Stimulated activated CD4-positive, alpha-beta T cell treated with anti-CD3 and anti-CD28 coated beads, Interleukin-4, amount 100 ng/mL, for 48 hours (primary cell): Measurements from ENCODE around the gene TRIM29.
A peak's percentile ranks its signal among the peaks of the same experiment; 100 is the strongest.

ENCODE experiments used
- DNase-seq, 2 donors: peaks; one replicate each; pipeline ENCODE4 v3.0.0-alpha.2; 2020; ENCODE audit warnings: low read depth in 2 of 2

Gene TRIM29

DNA sequence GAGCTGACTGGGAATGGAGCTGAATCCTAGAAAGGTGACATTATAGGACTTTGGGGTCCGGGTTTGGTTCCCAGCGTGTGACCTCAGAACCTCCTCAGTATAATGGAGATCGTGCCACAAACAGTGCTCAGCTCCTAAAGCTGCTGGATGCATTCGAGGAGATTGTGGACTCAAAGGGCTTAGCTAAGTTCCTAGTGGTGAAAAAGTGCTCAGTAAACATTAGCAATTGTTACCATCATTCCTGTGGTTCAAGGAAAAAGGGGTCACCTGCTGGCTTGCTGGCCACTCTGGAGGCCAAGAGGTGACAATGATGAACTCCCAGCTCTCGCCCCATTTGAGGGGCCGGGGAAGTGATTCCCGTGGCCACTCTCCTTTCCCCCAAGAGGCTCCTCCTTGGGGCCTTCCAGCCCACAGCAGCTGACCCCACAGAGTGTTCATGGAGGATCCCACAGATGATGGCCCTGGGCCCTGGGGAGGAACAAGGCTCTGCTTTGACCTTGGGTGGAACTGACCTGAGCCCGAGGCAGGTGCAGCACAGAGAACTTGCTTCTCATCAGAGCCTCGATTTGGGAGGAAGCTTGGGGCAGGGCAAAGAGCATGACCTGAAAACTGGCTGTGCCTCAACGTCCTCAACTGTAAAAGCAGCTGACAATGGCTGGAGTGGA lies 40.1 kb downstream of the TRIM29 start:
- no peak for DNase-seq

GRCh38 chr11:120096369-120097191 lies 41.3 kb downstream of the TRIM29 start:
- DNase-seq: no peak

DNA sequence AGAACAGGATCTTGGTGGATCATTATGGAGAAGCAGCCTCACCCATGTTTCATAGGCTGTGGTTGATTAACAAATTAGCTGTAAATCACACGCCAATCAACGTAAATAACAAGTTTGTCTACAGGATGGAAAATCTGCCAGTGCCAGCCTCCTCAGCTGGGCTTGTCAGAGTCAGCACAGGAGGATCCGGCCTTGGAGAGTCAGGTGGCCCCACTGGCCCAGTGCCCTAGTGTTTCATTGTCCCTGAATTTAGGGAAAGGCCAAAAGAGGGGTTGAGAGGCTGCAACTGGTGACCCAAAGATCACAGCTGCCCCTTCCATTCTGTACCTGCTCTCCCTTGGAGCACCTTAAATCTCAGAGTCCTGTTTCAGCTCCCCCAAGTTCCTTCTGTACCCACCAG lies 42.4 kb downstream of the TRIM29 start:
- DNase-seq: no peak

DNA sequence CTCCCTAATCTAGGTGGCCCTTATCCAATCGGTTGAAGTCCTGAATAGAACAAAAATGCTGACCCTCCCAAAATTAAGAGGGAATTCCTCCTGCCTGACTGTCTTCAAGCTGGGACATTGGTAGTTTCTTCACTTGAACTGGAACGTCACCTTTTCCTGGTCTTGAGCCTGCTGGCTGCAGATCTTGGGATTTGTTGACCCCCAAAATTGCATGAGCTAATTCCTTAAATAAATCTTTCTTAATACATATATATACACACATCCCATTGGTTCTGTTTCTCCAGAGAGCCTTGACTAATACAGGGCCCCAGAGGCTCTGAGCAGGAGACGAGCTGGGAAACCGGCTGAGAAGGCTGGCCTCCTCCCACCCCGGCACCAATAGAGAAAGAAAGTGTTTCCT lies 46.2 kb downstream of the TRIM29 start:
- no peak for DNase-seq

DNA sequence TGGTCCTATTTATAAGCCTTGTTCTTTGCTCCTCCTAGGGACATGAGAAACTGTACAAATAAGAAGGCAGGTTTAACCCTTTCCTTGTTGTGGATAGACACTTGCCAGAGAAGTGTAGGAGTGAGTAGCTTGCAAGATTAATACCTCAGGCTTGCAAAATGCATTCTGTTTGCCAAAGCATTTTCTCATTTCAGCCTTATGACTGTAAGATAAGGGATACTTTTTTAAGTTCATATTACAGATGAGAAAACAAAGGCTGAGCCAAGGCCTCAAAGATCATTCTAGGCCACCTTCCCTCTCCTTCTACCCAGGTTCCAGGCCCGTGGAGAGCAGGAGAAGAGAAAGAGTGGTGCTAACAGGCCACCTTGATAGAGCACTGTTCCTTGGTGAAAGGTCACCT lies 46.8 kb downstream of the TRIM29 start:
- no peak for DNase-seq

- DNase-seq: no peak
These were observed 47.5 kb downstream of the TRIM29 start for GRCh38 chr11:120090411-120090810.

GRCh38 chr11:120089036-120090001 lies 48.6 kb downstream of the TRIM29 start:
- no peak for DNase-seq

- no peak for DNase-seq
These were observed 49.9 kb downstream of the TRIM29 start for GRCh38 chr11:120088056-120088455.

DNA sequence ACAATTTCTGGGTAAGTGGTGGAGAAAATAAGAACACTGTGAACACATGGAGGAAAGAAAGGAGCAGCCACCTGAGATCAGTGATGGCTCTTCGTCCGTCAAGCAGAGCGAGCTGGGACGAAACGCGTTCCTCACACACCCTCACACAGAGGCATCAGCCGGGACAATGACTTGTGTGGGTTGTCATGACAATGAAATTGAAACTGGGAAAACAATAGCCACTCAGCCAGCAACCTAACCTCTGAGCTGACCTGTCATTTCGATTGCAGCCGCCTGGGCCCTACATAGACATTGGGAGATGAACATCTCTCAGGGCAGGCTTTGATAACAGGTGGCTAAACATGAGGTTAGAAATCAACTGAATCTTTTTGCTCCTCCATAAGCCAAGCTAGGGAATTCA lies 51.3 kb downstream of the TRIM29 start:
- no peak for DNase-seq

GRCh38 chr11:120079750-120080610 lies 57.9 kb downstream of the TRIM29 start:
- peak in 1 of 2 donors; percentile 2 for DNase-seq

DNA sequence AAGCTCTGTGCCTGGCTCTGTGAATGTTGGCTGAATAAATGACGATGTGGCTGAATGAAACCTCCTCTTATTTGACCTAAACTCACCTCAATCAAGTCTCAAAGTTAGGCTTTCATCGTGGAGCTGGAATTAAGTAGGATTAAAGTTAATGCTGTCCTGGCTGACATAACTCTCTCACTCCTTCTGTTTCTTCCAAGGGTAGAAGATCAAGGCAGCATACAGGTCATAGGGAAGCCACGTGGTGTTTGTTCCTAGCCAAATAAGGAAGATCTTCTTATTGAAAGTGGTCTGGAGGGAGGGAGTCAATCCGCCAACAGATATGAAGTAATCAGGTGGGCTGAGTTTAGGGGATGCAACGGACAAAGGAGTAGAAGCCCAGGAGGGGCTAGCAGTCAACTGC lies 59.5 kb downstream of the TRIM29 start:
- no peak for DNase-seq

- no peak for DNase-seq
These were observed 63.8 kb downstream of the TRIM29 start for GRCh38 chr11:120074076-120074475.

- no peak for DNase-seq
These were observed 64.7 kb downstream of the TRIM29 start for GRCh38 chr11:120073196-120073595.

DNA sequence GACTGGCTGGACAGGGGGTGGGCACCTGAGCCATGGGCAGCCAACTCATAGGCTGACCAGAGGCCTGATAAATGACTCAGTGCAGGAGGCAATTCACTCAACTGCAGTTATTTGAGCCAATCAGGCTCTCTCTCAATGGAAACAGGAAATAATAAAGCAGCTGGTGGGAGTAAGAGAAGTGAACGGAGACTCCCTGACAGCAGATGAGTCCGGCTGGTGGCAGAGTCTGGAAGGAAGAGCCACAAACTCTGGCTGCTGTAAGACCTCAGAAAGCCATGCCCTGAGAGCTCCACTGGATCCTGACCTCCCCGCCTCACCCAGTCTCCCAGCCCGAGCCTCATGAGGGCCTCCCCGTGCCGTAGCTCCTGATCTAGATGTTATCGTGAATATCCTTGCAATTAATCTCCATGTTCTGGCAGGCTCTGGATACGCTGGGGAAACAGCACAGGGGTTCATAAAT lies 69.8 kb downstream of the TRIM29 start:
- no peak for DNase-seq

DNA sequence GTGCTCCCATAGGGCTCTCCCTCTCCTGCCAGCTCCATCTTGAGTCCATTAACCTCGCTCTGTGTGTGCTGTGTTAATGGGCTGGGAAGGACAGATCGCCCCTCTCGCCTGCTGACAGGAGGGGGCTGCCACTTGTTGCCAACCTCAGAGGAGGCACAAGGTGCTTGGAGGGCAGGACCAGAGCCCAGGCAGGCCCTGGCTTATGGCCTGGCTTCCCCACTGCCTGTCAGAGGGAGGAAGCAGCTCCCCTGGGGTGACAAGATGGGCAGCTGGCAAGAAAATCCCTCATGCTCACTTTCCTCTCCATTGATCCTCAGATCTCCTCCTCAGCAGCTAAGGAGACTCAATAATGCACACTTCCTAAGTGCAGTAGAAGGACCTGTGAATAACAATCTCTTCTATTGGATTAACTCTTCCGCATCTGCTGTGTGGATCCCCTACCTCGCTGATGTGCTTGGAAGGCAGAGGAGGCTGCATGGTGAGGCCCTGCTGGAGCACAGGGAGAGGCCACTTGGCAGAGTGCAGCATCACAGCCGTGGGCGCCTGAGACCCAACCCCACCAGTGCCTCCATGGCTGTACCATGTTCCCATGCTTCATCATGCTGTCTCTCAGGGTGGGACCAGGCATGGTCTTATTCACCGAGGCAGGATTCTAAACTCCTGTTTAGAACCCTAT lies 70.3 kb downstream of the TRIM29 start:
- DNase-seq: no peak

- no peak for DNase-seq
These were observed 71.0 kb downstream of the TRIM29 start for GRCh38 chr11:120066738-120067437.

GRCh38 chr11:120065876-120066275 lies 72.0 kb downstream of the TRIM29 start:
- DNase-seq: no peak

DNA sequence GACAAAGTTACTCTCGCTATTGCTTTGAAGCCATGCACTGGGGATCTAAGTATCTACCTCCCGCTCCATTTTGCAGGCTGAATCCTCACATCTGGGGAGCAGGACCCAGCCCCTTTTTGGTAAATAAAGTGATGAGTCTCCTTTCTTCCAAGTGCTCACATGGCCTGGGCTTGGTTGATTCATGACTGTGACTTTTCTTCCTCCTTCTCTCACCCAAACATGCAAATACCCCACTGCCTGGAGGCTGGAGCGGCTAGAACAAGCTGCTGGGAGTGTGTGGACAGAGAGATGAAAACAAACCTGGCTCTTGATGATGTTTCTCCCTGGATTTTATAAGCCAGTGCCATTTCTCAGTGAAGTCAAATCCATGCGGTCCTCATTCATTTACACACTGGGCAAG lies 72.7 kb downstream of the TRIM29 start:
- no peak for DNase-seq

DNA sequence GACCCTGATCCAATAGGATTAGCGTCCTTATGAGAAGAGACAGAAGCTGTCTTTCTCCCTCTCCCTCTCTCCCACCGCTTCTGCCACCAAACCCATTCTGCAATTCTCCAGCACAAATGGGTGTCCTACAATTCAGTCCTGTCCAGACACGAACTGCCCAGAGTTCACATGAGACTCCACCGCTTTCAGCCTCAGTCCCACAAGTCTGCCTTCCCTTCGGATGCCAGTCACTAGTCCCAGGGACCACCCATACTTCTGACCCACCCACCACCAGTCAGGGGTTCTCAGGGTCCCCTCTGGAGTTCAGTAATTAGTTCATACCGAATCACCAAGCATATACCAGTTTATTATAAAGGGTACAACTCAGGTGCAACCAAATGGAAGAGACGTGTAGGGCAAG lies 73.6 kb downstream of the TRIM29 start:
- DNase-seq: no peak
